GM18499 (cell line): ENCODE measurements around the gene ACVR2A.
A peak's percentile ranks its signal among the peaks of the same experiment; 100 is the strongest.

ENCODE experiments used
- ATAC-seq: cut with Tn5 transposase; IDR thresholded peaks from one replicate; pipeline ENCODE4 v1.9.1; 2021; ENCODE audit warnings: moderate number of reproducible peaks; ENCODE audit not compliant: insufficient read depth, unreplicated experiment

The ACVR2A gene

GRCh38 chr2:147844697-147845410 is at the start of gene ACVR2A:
TSS of gene ACVR2A (plus strand) at chr2:147845029. CDS start at chr2:147845153, 124 bp downstream.
- ATAC-seq, result peak; percentile 25

GRCh38 chr2:147800316-147800715 is 44.5 kb upstream of the ACVR2A start:
- ATAC-seq, result no peak

- no peak for ATAC-seq
These were observed 38.0 kb upstream of the ACVR2A start for GRCh38 chr2:147806846-147807245.

- no peak for ATAC-seq
These were observed 36.3 kb upstream of the ACVR2A start for GRCh38 chr2:147808520-147808919.

- no peak for ATAC-seq
These were observed 33.7 kb upstream of the ACVR2A start for GRCh38 chr2:147810883-147811765.

- no peak for ATAC-seq
These were observed 26.1 kb upstream of the ACVR2A start for GRCh38 chr2:147818741-147819140.

GRCh38 chr2:147824620-147825019 is 20.2 kb upstream of the ACVR2A start:
- no peak for ATAC-seq

GRCh38 chr2:147826278-147827087 is 18.3 kb upstream of the ACVR2A start:
- ATAC-seq, result no peak

- ATAC-seq, result no peak
These were observed 17.8 kb upstream of the ACVR2A start for GRCh38 chr2:147827088-147827375.

GRCh38 chr2:147829106-147829505 is 15.7 kb upstream of the ACVR2A start:
- no peak for ATAC-seq

GRCh38 chr2:147836099-147836498 is 8.7 kb upstream of the ACVR2A start:
- no peak for ATAC-seq

GRCh38 chr2:147843391-147843863 is 1.4 kb upstream of the ACVR2A start:
- no peak for ATAC-seq

GRCh38 chr2:147843864-147844696 is 749 bp upstream of the ACVR2A start:
- ATAC-seq, result peak; percentile 64

GRCh38 chr2:147845411-147845971 is 662 bp downstream of the ACVR2A start:
- ATAC-seq, result peak; percentile 76

- no peak for ATAC-seq
These were observed 1.7 kb downstream of the ACVR2A start for GRCh38 chr2:147846412-147847081.

- no peak for ATAC-seq
These were observed 3.0 kb downstream of the ACVR2A start for GRCh38 chr2:147847746-147848391.

- no peak for ATAC-seq
These were observed 6.0 kb downstream of the ACVR2A start for GRCh38 chr2:147850838-147851237.

- no peak for ATAC-seq
These were observed 6.6 kb downstream of the ACVR2A start for GRCh38 chr2:147851244-147851930.
